Measurements from ENCODE around the gene CHM. TPM values are rescaled to one million over a fixed set of nuclear protein-coding genes. Genes with fewer than 3 reads are reported as not detected.

CHM gene
- total RNA-seq, result 10 to 100 TPM; 12.5 to 25.2 (median 18.8) TPM

GRCh38 chrX:86047174-86047935 is at the start of gene CHM:
Gene CHM (minus strand): TSS chrX:86047558. CDS start chrX:86047532, 26 bp downstream.
- H3K36me3 ChIP-seq, result no peaks in the 10 kb centered on the region
- H3K27me3 ChIP-seq, result no peaks in the 10 kb centered on the region
- peak within 1 kb of the TSS; percentile 83 to 95 (median 83) for H3K27ac ChIP-seq
- peak; percentile 96 for ATAC-seq
- peaks cover 0 to 11% (median 0%) of the 10 kb centered on the region in 3 donors for H3K4me1 ChIP-seq
- no peaks in the 10 kb centered on the region for H3K9me3 ChIP-seq
- no peak for TF ChIP-seq CTCF (IDR thresholded peaks at IDR 0.05)
- peak; percentile 72 for TF ChIP-seq POLR2AphosphoS5 (IDR thresholded peaks at IDR 0.05)
- peak in 1 of 2 donors; percentile 16 for TF ChIP-seq POLR2A (IDR thresholded peaks at IDR 0.05)
- WGBS, 2 donors (ENCODE audit: low coverage in 1 of 2), result 0 to 23% methylated on average over 16 to 17 of the region's 25 CpGs
- peak within 1 kb of the TSS; percentile 59 to 98 for H3K4me3 ChIP-seq

- Histone ChIP-seq H3K36me3 (no peaks in the 10 kb centered on the region), H3K27me3 (no peaks in the 10 kb centered on the region), H3K9me3 (no peaks in the 10 kb centered on the region), H3K4me1 (no peaks in the 10 kb centered on the region), H3K4me3 (no peak overlapping the region), H3K27ac (no peak overlapping the region)
- WGBS, 2 donors (ENCODE audit: low coverage in 1 of 2), result 0 to 48% methylated on average over 1 to 5 of the region's 5 CpGs
- TF ChIP-seq CTCF (IDR thresholded peaks at IDR 0.05), result no peak
- no peak for TF ChIP-seq POLR2A (IDR thresholded peaks at IDR 0.05)
- TF ChIP-seq EP300 (IDR thresholded peaks at IDR 0.05), result no peak
- TF ChIP-seq POLR2AphosphoS5 (IDR thresholded peaks at IDR 0.05), result no peak
- ATAC-seq, result no peak
Measured at GRCh38 chrX:86078650-86079049, 31.3 kb upstream of the CHM start.

- H3K4me3 ChIP-seq, result no peak overlapping the region
- TF ChIP-seq CTCF (IDR thresholded peaks at IDR 0.05) (no peak), POLR2AphosphoS5 (IDR thresholded peaks at IDR 0.05) (no peak), POLR2A (IDR thresholded peaks at IDR 0.05) (no peak), EP300 (IDR thresholded peaks at IDR 0.05) (no peak)
- 53 to 83% methylated on average over 2 to 3 of the region's 4 CpGs for WGBS, 2 donors (ENCODE audit: low coverage in 1 of 2)
- ATAC-seq, result no peak
- H3K36me3 ChIP-seq, result no peaks in the 10 kb centered on the region
- H3K27me3 ChIP-seq, result no peaks in the 10 kb centered on the region
- no peaks in the 10 kb centered on the region for H3K4me1 ChIP-seq
- H3K9me3 ChIP-seq, result no peaks in the 10 kb centered on the region
- H3K27ac ChIP-seq, result no peak overlapping the region
Measured at GRCh38 chrX:86066998-86067397, 19.6 kb upstream of the CHM start.

GRCh38 chrX:86061407-86061806 is 14.0 kb upstream of the CHM start:
- Histone ChIP-seq H3K4me1 (no peaks in the 10 kb centered on the region), H3K27me3 (no peaks in the 10 kb centered on the region), H3K36me3 (no peaks in the 10 kb centered on the region), H3K9me3 (no peaks in the 10 kb centered on the region), H3K27ac (no peak overlapping the region), H3K4me3 (no peak overlapping the region)
- WGBS, 2 donors (ENCODE audit: low coverage in 1 of 2), result no CpG with 5 or more reads among the region's 3 CpGs
- TF ChIP-seq EP300 (IDR thresholded peaks at IDR 0.05) (no peak), POLR2AphosphoS5 (IDR thresholded peaks at IDR 0.05) (no peak), CTCF (IDR thresholded peaks at IDR 0.05) (no peak)
- ATAC-seq, result no peak

- TF ChIP-seq CTCF (IDR thresholded peaks at IDR 0.05) (no peak), POLR2AphosphoS5 (IDR thresholded peaks at IDR 0.05) (no peak), POLR2A (IDR thresholded peaks at IDR 0.05) (no peak), EP300 (IDR thresholded peaks at IDR 0.05) (no peak)
- no peaks in the 10 kb centered on the region for H3K27me3 ChIP-seq
- no peak overlapping the region for H3K27ac ChIP-seq
- H3K4me1 ChIP-seq, result no peaks in the 10 kb centered on the region
- ATAC-seq, result no peak
- H3K36me3 ChIP-seq, result no peaks in the 10 kb centered on the region
- no peaks in the 10 kb centered on the region for H3K9me3 ChIP-seq
- no peak overlapping the region for H3K4me3 ChIP-seq
- 48 to 69% methylated on average over 2 of the region's 2 CpGs for WGBS, 2 donors (ENCODE audit: low coverage in 1 of 2)
Measured at GRCh38 chrX:86051741-86052140, 4.4 kb upstream of the CHM start.
